Measurements from ENCODE around the gene PHF20.

PHF20 gene

DNA sequence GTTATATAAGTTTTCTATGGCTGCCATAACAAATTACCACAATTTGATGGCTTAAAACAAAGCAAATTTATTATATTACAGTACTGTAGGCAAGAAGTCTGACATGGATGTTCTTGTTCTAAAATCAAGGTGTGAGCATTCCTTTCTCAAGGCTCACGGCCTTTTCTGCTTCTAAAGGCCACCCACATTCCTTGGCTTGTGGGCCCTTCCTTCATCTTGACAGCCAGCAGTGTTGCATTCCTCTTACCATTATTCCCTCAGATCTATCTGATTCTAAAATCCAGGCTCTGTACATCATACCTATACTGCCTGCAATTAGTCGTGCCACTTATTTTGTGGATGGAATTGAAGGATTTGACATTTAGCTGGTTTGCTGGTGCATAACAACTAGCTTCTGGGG is 200.2 kb downstream of the PHF20 start:
- H3K9me3 ChIP-seq (ENCODE audit: control insufficient read depth, low read length) = no peaks in the 10 kb centered on the region
- no peaks in the 10 kb centered on the region for H3K4me1 ChIP-seq
- no peak overlapping the region for H3K4me3 ChIP-seq (ENCODE audit: low read depth, low read length)
- no peak overlapping the region for H3K9ac ChIP-seq
- H3K27ac ChIP-seq = no peak overlapping the region
- no peak overlapping the region for H3K4me2 ChIP-seq (ENCODE audit: low read length)
- TF ChIP-seq, protein P1, sequence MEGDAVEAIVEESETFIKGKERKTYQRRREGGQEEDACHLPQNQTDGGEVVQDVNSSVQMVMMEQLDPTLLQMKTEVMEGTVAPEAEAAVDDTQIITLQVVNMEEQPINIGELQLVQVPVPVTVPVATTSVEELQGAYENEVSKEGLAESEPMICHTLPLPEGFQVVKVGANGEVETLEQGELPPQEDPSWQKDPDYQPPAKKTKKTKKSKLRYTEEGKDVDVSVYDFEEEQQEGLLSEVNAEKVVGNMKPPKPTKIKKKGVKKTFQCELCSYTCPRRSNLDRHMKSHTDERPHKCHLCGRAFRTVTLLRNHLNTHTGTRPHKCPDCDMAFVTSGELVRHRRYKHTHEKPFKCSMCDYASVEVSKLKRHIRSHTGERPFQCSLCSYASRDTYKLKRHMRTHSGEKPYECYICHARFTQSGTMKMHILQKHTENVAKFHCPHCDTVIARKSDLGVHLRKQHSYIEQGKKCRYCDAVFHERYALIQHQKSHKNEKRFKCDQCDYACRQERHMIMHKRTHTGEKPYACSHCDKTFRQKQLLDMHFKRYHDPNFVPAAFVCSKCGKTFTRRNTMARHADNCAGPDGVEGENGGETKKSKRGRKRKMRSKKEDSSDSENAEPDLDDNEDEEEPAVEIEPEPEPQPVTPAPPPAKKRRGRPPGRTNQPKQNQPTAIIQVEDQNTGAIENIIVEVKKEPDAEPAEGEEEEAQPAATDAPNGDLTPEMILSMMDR (IDR thresholded peaks at IDR 0.05) = no peak
- H3K36me3 ChIP-seq (ENCODE audit: control insufficient read depth, insufficient read depth, low read length) = no peaks in the 10 kb centered on the region
- no peak overlapping the region for H2AFZ ChIP-seq
- no peaks in the 10 kb centered on the region for H3K27me3 ChIP-seq (ENCODE audit: control insufficient read depth, insufficient read depth, low read length)
- no peaks in the 10 kb centered on the region for H3K79me2 ChIP-seq

DNA sequence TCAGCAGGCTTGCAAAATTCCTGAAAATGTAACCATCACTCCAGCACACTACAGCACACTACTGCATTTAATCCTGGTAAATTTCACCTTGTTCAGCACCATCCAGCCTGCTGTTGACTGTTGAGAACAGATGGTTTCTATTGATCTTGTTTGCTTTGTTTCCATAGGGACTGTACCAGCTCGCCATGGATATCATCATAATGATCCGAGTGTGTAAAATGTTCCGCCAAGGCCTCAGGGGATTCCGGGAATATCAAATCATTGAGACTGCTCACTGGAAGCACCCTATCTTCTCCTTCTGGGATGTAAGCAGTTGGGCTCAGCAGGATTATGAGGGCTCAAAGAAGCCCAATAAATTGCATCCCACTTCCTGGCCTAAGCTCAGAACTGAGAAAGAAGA is 200.6 kb downstream of the PHF20 start:
- Histone ChIP-seq H3K9me3 (ENCODE audit: control insufficient read depth, low read length) (no peaks in the 10 kb centered on the region), H3K4me1 (no peaks in the 10 kb centered on the region), H3K4me2 (ENCODE audit: low read length) (no peak overlapping the region), H3K9ac (no peak overlapping the region), H3K79me2 (no peaks in the 10 kb centered on the region), H3K27me3 (ENCODE audit: control insufficient read depth, insufficient read depth, low read length) (no peaks in the 10 kb centered on the region), H3K27ac (no peak overlapping the region), H3K36me3 (ENCODE audit: control insufficient read depth, insufficient read depth, low read length) (no peaks in the 10 kb centered on the region), H2AFZ (no peak overlapping the region), H3K4me3 (ENCODE audit: low read depth, low read length) (no peak overlapping the region)
- TF ChIP-seq, protein P1 (IDR thresholded peaks at IDR 0.05) = no peak

DNA sequence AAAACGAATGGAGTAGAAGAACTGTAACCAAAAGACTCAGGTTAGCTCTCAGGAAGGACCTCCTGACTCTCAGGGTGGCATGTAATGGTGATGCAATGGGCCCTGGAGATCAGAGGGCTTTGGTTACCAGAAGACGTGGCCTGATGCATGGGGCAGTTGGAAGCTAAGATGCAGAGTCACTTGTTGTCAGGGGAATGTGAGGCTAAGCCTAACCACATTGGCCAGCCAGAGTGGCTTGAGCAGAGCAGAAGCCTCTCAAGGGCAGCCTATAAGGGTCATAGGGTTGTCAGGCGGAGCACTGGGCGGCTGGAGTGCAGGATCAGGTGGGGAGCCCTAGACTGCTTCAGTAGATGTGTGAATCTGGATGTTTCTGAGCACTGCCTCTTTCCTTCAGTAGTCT is 202.4 kb downstream of the PHF20 start:
- TF ChIP-seq, protein P1 (IDR thresholded peaks at IDR 0.05) = no peak
- Histone ChIP-seq H3K36me3 (ENCODE audit: control insufficient read depth, insufficient read depth, low read length) (no peaks in the 10 kb centered on the region), H3K27me3 (ENCODE audit: control insufficient read depth, insufficient read depth, low read length) (no peaks in the 10 kb centered on the region), H3K9ac (no peak overlapping the region), H3K27ac (no peak overlapping the region), H3K9me3 (ENCODE audit: control insufficient read depth, low read length) (no peaks in the 10 kb centered on the region), H3K4me2 (ENCODE audit: low read length) (no peak overlapping the region), H3K4me3 (ENCODE audit: low read depth, low read length) (no peak overlapping the region), H3K4me1 (no peaks in the 10 kb centered on the region), H3K79me2 (no peaks in the 10 kb centered on the region), H2AFZ (no peak overlapping the region)

DNA sequence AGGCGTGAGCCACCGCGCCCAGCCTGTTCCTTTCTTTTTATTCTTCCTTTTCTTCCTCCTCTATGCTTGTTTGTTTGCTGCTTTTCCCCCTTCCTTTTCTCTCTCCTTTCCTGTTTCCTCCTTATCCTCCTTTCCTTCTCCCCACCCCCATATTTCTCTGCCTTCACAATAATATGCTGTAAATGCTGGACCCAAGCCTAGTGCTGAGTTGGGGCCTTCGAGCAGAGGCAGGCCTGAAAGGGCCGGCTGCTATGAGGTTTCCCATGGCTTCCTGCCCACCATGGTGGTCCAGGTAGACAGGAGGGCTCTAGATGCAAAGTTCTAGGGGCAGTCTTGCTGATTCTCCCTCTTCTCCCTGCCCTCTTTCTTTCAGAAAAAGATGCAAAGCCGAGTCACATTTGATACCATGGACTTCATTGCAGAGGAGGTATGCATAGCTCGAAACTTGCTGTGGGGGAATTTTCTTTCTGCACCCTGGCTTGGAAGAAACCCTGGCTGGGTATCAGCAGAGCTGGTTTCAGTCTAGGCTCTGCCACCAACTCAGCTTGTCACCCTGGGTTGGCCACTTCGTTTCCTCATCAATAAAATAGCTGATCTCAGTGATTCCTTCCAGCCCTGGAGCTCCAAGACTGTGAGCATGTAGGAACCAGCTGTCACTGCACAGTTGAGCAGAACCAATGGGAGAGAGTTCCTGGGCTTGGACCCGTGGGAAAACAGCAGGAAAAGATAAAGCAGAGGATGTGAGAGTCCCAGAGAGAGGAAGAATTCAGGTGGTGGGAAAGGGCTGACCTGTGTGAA is 204.0 kb downstream of the PHF20 start:
- Histone ChIP-seq H3K4me3 (ENCODE audit: low read depth, low read length) (no peak overlapping the region), H3K9ac (no peak overlapping the region), H3K79me2 (no peaks in the 10 kb centered on the region), H3K4me2 (ENCODE audit: low read length) (no peak overlapping the region), H3K9me3 (ENCODE audit: control insufficient read depth, low read length) (no peaks in the 10 kb centered on the region), H3K27me3 (ENCODE audit: control insufficient read depth, insufficient read depth, low read length) (no peaks in the 10 kb centered on the region), H3K27ac (no peak overlapping the region), H3K36me3 (ENCODE audit: control insufficient read depth, insufficient read depth, low read length) (no peaks in the 10 kb centered on the region), H3K4me1 (no peaks in the 10 kb centered on the region), H2AFZ (no peak overlapping the region)
- TF ChIP-seq, protein P1 (IDR thresholded peaks at IDR 0.05) = no peak

DNA sequence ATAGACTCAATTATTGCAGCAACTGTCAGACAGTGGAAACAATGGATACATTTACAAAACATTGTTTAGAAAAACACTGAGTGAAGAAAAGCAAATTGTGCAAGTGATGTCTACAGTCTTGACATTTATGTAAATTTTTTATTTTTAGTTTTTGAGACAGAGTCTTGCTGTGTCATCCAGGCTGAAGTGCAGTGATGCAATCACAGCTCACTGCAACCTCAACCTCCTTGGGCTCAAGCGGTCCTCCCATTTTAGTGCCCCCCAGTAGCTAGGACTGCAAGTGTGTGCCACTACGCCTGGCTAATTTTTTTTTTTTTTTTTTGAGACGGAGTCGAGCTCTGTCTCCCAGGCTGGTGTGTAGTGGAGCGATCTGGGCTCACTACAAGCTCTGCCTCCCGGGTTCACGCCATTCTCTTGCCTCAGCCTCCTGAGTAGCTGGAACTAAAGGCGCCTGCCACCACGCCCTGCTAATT is 206.3 kb downstream of the PHF20 start:
- Histone ChIP-seq H3K4me2 (ENCODE audit: low read length) (no peak overlapping the region), H2AFZ (no peak overlapping the region), H3K36me3 (ENCODE audit: control insufficient read depth, insufficient read depth, low read length) (no peaks in the 10 kb centered on the region), H3K4me1 (no peaks in the 10 kb centered on the region), H3K4me3 (ENCODE audit: low read depth, low read length) (no peak overlapping the region), H3K27me3 (ENCODE audit: control insufficient read depth, insufficient read depth, low read length) (no peaks in the 10 kb centered on the region), H3K9me3 (ENCODE audit: control insufficient read depth, low read length) (no peaks in the 10 kb centered on the region), H3K79me2 (no peaks in the 10 kb centered on the region), H3K9ac (no peak overlapping the region), H3K27ac (no peak overlapping the region)
- TF ChIP-seq, protein P1 (IDR thresholded peaks at IDR 0.05) = no peak
